HCT116 (cell line): ENCODE measurements around the gene WIZ. TPM values are rescaled to one million over a fixed set of nuclear protein-coding genes. Genes with fewer than 3 reads are reported as not detected.

ENCODE experiments used
- ATAC-seq: fragments of 200-7000 bp; cut with Tn5 transposase; 2 replicates; pipeline ENCODE4 v1.9.1; 2020; ENCODE audit warnings: mild to moderate bottlenecking, moderate library complexity
- BruUV-seq: library from RNA; stranded (reverse); fragments of 400-500 nt; replicated peaks from 2 replicates; lab custom pipeline; 2021; lab: Mats Ljungman, UMichigan
- CTCF ChIA-PET: fragments of 300-600 bp; sonication (Branson Sonifier 250); formaldehyde crosslinking; loops from one replicate; lab custom pipeline; 2021; ENCODE audit warnings: antibody characterized with exemption; lab: Charles Lee
- POLR2A ChIA-PET: fragments of 300-600, 350-600 bp; sonication (Branson Sonifier 250); formaldehyde crosslinking; loops from one replicate; lab custom pipeline; 2021; ENCODE audit warnings: antibody characterized with exemption; lab: Charles Lee
- RAD21 ChIA-PET, 2 experiments: fragments of 300-600 bp; sonication (Branson Sonifier 250); formaldehyde crosslinking; loops; one replicate each; lab custom pipeline; 2023; ENCODE audit warnings: low total read pairs in 2 of 2; ENCODE audit not compliant: uncharacterized antibody in 2 of 2, unreplicated experiment in 2 of 2, low non-redundant PET in 1 of 2; lab: Charles Lee
- DNase-seq: peaks from one replicate; pipeline ENCODE4 v3.0.0-alpha.2; 2010; ENCODE audit warnings: low read depth, low spot score
- H2AFZ ChIP-seq: fragments of 200-600 bp; shearing (Covaris generic), sonication (generic); 2 replicates; pipeline ENCODE4 v1.6.1; 2017; ENCODE audit warnings: low read depth, mixed run types, mixed read lengths, antibody characterized with exemption, low read length; ENCODE audit not compliant: poor library complexity, severe bottlenecking
- H3K27ac ChIP-seq: 2 replicates; pipeline ENCODE4 v1.5.1; 2012; ENCODE audit warnings: low read depth, low read length
- H3K27me3 ChIP-seq: fragments of 200-600 bp; sonication (generic); 2 replicates; pipeline ENCODE4 v1.6.1; 2016; ENCODE audit warnings: mixed run types, low read length, mixed read lengths; ENCODE audit not compliant: insufficient read depth
- H3K36me3 ChIP-seq, 2 experiments: fragments of 200-500 bp in 1 of 2; fragments of 200-600 bp in 1 of 2; sonication (Bioruptor generic) in 1 of 2; sonication (generic) in 1 of 2; 2 replicates each; pipeline versions ENCODE4 v1.5.1 to v1.6.1; 2014 to 2016; ENCODE audit warnings: low read length in 2 of 2, inconsistent platforms in 1 of 2, mixed read lengths in 1 of 2, mixed run types in 1 of 2; ENCODE audit not compliant: insufficient read depth in 2 of 2, control insufficient read depth in 1 of 2
- H3K4me1 ChIP-seq, 2 experiments: fragments of 200-600 bp in 1 of 2; sonication (generic) in 1 of 2; 2 replicates each; pipeline versions ENCODE4 v1.5.1 to v1.6.1; 2012 to 2017; ENCODE audit warnings: low read length in 2 of 2, inconsistent platforms in 1 of 2, mild to moderate bottlenecking in 1 of 2, mixed read lengths in 1 of 2, mixed run types in 1 of 2, moderate library complexity in 1 of 2; ENCODE audit not compliant: insufficient read depth in 2 of 2, control insufficient read depth in 1 of 2
- H3K4me2 ChIP-seq: fragments of 200-600 bp; sonication (generic); 2 replicates; pipeline ENCODE4 v1.6.1; 2017; ENCODE audit warnings: mixed run types, low read length, mixed read lengths
- H3K4me3 ChIP-seq, 2 experiments: fragments of 200-600 bp in 1 of 2; sonication (generic) in 1 of 2; replicated peaks in 1 of 2; 2 replicates each; pipeline ENCODE4 v1.5.1; 2011 to 2016; ENCODE audit warnings: low read length in 2 of 2, control low read depth in 1 of 2, low read depth in 1 of 2, mild to moderate bottlenecking in 1 of 2, mixed read lengths in 1 of 2, mixed run types in 1 of 2
- H3K79me2 ChIP-seq: fragments of 200-600 bp; sonication (generic); 2 replicates; pipeline ENCODE4 v1.6.1; 2017; ENCODE audit warnings: mild to moderate bottlenecking, mixed run types, low read length, moderate library complexity, mixed read lengths; ENCODE audit not compliant: insufficient read depth
- H3K9ac ChIP-seq: fragments of 200-600 bp; sonication (generic); 2 replicates; pipeline ENCODE4 v1.6.1; 2016; ENCODE audit warnings: low read length, mixed read lengths
- H3K9me2 ChIP-seq: fragments of 200-600 bp; sonication (generic), shearing (Covaris generic); 2 replicates; pipeline ENCODE4 v1.6.1; 2017; ENCODE audit warnings: mixed run types, mild to moderate bottlenecking, moderate library complexity; ENCODE audit not compliant: insufficient read depth
- H3K9me3 ChIP-seq, 2 experiments: fragments of 200-500 bp in 1 of 2; fragments of 200-600 bp in 1 of 2; sonication (Bioruptor generic) in 1 of 2; sonication (generic) in 1 of 2; 2 replicates each; pipeline ENCODE4 v1.6.1; 2014 to 2017; ENCODE audit warnings: low read length in 2 of 2, mixed read lengths in 2 of 2, inconsistent platforms in 1 of 2, low read depth in 1 of 2, mild to moderate bottlenecking in 1 of 2, mixed run types in 1 of 2, moderate library complexity in 1 of 2; ENCODE audit not compliant: control insufficient read depth in 1 of 2, insufficient read depth in 1 of 2
- H4K20me1 ChIP-seq: fragments of 200-600 bp; sonication (generic), shearing (Covaris generic); 2 replicates; pipeline ENCODE4 v1.6.1; 2017; ENCODE audit warnings: mixed run types, mild to moderate bottlenecking, moderate library complexity; ENCODE audit not compliant: insufficient read depth
- ATF3 ChIP-seq: IDR thresholded peaks from 2 replicates; pipeline ENCODE4 v1.6.1; 2012
- CBX3 ChIP-seq: IDR thresholded peaks from 2 replicates; pipeline ENCODE4 v1.6.1; 2012; ENCODE audit warnings: low read depth
- CEBPB ChIP-seq: IDR thresholded peaks from 2 replicates; pipeline ENCODE4 v1.6.1; 2012; ENCODE audit warnings: low read depth
- CTCF ChIP-seq, 3 experiments: fragments of 200-600 bp in 1 of 3; sonication (generic) in 1 of 3; IDR thresholded peaks in 2 of 3; conservative IDR thresholded peaks in 1 of 3; 2 replicates each; pipeline ENCODE4 v1.5.1; 2012 to 2017; ENCODE audit warnings: low read depth in 2 of 3, low read length in 2 of 3, antibody characterized with exemption in 1 of 3, borderline replicate concordance in 1 of 3, control low read depth in 1 of 3, mild to moderate bottlenecking in 1 of 3, mixed read lengths in 1 of 3, mixed run types in 1 of 3, moderate library complexity in 1 of 3; ENCODE audit not compliant: insufficient read depth in 1 of 3
- EGR1 ChIP-seq: IDR thresholded peaks from 2 replicates; pipeline ENCODE4 v1.6.1; 2012; ENCODE audit warnings: low read depth
- ELF1 ChIP-seq: IDR thresholded peaks from 2 replicates; pipeline ENCODE4 v1.6.1; 2012; ENCODE audit warnings: low read depth, borderline replicate concordance
- EZH2 ChIP-seq: fragments of 200-600 bp; sonication (generic); IDR thresholded peaks from 2 replicates; pipeline ENCODE4 v1.6.1; 2017; ENCODE audit warnings: antibody characterized with exemption, mixed run types
- EZH2phosphoT487 ChIP-seq: fragments of 200-600 bp; IDR thresholded peaks from 2 replicates; pipeline ENCODE4 v1.6.1; 2018; ENCODE audit warnings: antibody characterized with exemption, borderline replicate concordance
- FOSL1 ChIP-seq: IDR thresholded peaks from 2 replicates; pipeline ENCODE4 v1.6.1; 2012; ENCODE audit warnings: low read depth
- JUND ChIP-seq: IDR thresholded peaks from 2 replicates; pipeline ENCODE4 v1.6.1; 2012
- POLR2A ChIP-seq: IDR thresholded peaks from 2 replicates; pipeline ENCODE4 v1.7.0; 2011; ENCODE audit warnings: borderline replicate concordance; ENCODE audit not compliant: insufficient read depth, insufficient read length; ENCODE audit errors: extremely low read depth
- POLR2AphosphoS5 ChIP-seq: IDR thresholded peaks from 2 replicates; pipeline ENCODE4 v1.6.1; 2011; ENCODE audit warnings: mild to moderate bottlenecking, low read depth, low read length, moderate library complexity
- RAD21 ChIP-seq: IDR thresholded peaks from 2 replicates; pipeline ENCODE4 v1.6.1; 2012; ENCODE audit warnings: low read depth, mild to moderate bottlenecking
- REST ChIP-seq: IDR thresholded peaks from 2 replicates; pipeline ENCODE4 v1.6.1; 2012; ENCODE audit warnings: low read depth
- SIN3A ChIP-seq: IDR thresholded peaks from 2 replicates; pipeline ENCODE4 v1.6.1; 2012; ENCODE audit warnings: low read depth
- SP1 ChIP-seq: IDR thresholded peaks from 2 replicates; pipeline ENCODE4 v1.6.1; 2012; ENCODE audit warnings: low read depth
- TCF7L2 ChIP-seq: IDR thresholded peaks from 2 replicates; pipeline ENCODE4 v1.7.0; 2011; ENCODE audit warnings: borderline replicate concordance, inconsistent platforms; ENCODE audit not compliant: insufficient read depth, insufficient read length; ENCODE audit errors: extremely low read depth
- YY1 ChIP-seq: IDR thresholded peaks from 2 replicates; pipeline ENCODE4 v1.6.1; 2011; ENCODE audit warnings: low read length, low read depth, moderate library complexity, mild to moderate bottlenecking; ENCODE audit not compliant: insufficient replicate concordance; ENCODE audit errors: extremely low read depth
- ZFX ChIP-seq: fragments of 450-650 bp; IDR thresholded peaks from 2 replicates; pipeline ENCODE4 v1.6.1; 2017
- ZNF274 ChIP-seq: fragments of 200-500 bp; sonication (Bioruptor generic); IDR thresholded peaks from 2 replicates; pipeline ENCODE4 v1.6.1; 2014; ENCODE audit warnings: mild to moderate bottlenecking, low read depth, low read length, inconsistent platforms
- intact Hi-C: fragments of 100-400 bp; cut with micrococcal nuclease; formaldehyde crosslinking; loops from 2 replicates; pipeline ENCODE4 v1.10.0; 2022
- total RNA-seq: library from RNA; stranded (reverse); gene quantifications from one replicate; pipeline ENCODE4 v1.2.1, GENCODE V29; 2021; ENCODE audit not compliant: unreplicated experiment

Gene WIZ
- total RNA-seq, 1 experiment from 2014 or later, result 28.4 TPM

GRCh38 chr19:15438577-15438976, 11.2 kb downstream of the WIZ start:
- ChIA-PET POLR2A (no interaction called here), RAD21 (no interaction called here), CTCF (no interaction called here)
- TF ChIP-seq ZNF274, result no peak
- no peak for TF ChIP-seq ATF3
- no peak for TF ChIP-seq CEBPB
- no peak for TF ChIP-seq ZFX
- no peak for TF ChIP-seq EGR1
- TF ChIP-seq FOSL1, result no peak
- no peak for TF ChIP-seq YY1
- no peak for TF ChIP-seq POLR2AphosphoS5
- no peak for TF ChIP-seq ELF1
- TF ChIP-seq JUND, result no peak
- TF ChIP-seq RAD21, result no peak
- no peak for TF ChIP-seq CBX3
- TF ChIP-seq SIN3A, result no peak
- TF ChIP-seq CTCF (IDR thresholded peaks at IDR 0.05 in 2 of 3, conservative IDR thresholded peaks at IDR 0.05 in 1 of 3; ENCODE audit: borderline replicate concordance in 1 of 3, insufficient read depth in 1 of 3, low read depth in 2 of 3, low read length in 2 of 3), result no peak
- no peak for TF ChIP-seq REST
- no peak for TF ChIP-seq SP1
- no peak for TF ChIP-seq TCF7L2
- TF ChIP-seq EZH2phosphoT487, result no peak
- no peak for TF ChIP-seq POLR2A
- no peak for TF ChIP-seq EZH2
- Histone ChIP-seq H3K79me2 (no peaks in the 10 kb centered on the region), H3K9me2 (no peaks in the 10 kb centered on the region), H3K27ac (no peak overlapping the region), H3K4me3 (no peak overlapping the region), H2AFZ (no peak overlapping the region), H3K4me2 (no peak overlapping the region), H4K20me1 (no peaks in the 10 kb centered on the region), H3K9me3 (no peaks in the 10 kb centered on the region), H3K4me1 (peaks cover 2 to 3% of the 10 kb centered on the region in 2 experiments; a peak in 3 of 4 replicates), H3K36me3 (no peaks in the 10 kb centered on the region), H3K9ac (no peak overlapping the region), H3K27me3 (no peaks in the 10 kb centered on the region)
- BruUV-seq, result no TSS peak
- intact Hi-C loops, result no loop called here
- DNase-seq, result no peak
- ATAC-seq, result no peak
